ENCODE data around the gene TSPO.

DNA sequence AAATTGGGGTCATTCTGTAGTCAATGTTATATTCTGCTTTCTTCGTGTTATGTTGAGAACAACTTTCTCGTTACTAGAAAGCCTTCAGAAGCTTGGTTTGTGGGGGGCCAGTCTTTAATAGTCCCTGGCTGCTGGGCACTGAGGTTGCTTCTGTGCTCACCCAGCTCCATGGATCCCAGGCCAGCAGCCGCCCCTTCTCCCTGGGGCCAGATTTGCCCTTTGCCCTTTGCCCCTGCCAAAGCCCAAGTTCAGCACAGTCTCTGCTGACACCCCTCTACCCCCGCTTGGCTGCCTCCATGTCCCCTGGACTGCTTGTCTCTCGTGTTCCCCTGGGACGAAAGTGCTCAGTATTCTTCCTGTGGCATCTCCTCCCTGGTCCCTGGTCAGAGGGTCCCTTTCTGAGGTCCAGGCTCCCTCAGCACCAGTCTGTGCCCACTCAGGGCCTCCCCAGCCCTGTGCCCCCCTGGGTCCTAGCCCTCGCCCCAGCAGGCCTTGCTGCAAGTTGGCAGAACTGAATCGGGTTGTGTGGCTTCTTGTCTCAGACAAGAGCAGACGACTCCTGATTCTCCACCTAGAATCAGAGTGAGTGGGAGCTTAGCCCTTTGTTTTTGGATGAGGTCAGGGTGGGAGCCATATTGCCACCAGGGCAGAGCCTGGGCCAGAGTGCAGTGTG lies 6.7 kb downstream of the TSPO start:
- no peak for TF ChIP-seq EZH2 (IDR thresholded peaks at IDR 0.05; ENCODE audit: insufficient read depth, poor library complexity, severe bottlenecking)
- TF ChIP-seq EZH2phosphoT487 (IDR thresholded peaks at IDR 0.05; ENCODE audit: insufficient read depth, low read depth) = no peak

All from GM23248 (cell line).